Measurements from ENCODE around the gene EVA1A.

DNA sequence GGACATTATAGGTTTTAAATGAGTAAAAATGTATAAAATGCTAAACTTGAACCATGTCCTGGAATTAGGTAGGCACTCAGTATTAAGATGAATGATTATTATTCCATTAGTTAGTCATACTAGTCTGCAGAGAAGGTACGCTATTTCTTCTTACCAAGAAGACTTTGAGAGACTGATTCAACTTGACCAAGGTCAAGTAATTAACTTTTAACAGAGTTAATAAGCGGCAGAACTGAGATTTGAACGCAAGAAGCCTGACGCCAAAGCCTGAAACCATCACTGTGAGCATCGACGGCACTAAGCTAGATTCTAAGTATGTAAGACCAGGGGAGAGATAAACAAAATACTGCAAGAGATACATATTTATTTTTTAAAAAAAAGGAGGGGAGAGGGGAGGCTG lies 2.6 kb downstream of the EVA1A start:
- TF ChIP-seq TCF4 (CRISPR knock-in tag; IDR thresholded peaks at IDR 0.05; ENCODE audit: borderline replicate concordance) (no peak), RARB (CRISPR knock-in tag; IDR thresholded peaks at IDR 0.05) (no peak), ZNF8 (CRISPR knock-in tag; IDR thresholded peaks at IDR 0.05) (no peak), ZNF70 (CRISPR knock-in tag; IDR thresholded peaks at IDR 0.05) (no peak), GLIS3 (CRISPR knock-in tag; IDR thresholded peaks at IDR 0.05) (no peak)
- TF ChIP-seq, protein P1, sequence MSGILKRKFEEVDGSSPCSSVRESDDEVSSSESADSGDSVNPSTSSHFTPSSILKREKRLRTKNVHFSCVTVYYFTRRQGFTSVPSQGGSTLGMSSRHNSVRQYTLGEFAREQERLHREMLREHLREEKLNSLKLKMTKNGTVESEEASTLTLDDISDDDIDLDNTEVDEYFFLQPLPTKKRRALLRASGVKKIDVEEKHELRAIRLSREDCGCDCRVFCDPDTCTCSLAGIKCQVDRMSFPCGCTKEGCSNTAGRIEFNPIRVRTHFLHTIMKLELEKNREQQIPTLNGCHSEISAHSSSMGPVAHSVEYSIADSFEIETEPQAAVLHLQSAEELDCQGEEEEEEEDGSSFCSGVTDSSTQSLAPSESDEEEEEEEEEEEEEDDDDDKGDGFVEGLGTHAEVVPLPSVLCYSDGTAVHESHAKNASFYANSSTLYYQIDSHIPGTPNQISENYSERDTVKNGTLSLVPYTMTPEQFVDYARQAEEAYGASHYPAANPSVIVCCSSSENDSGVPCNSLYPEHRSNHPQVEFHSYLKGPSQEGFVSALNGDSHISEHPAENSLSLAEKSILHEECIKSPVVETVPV (CRISPR knock-in tag; IDR thresholded peaks at IDR 0.05), result no peak

Measured in SK-N-SH treated with all-trans-retinoic acid at 6 μM for 48 hours (cell line).